Hepatocyte (in vitro differentiated cells): ENCODE results near the gene SND1. TPM values are rescaled to one million over a fixed set of nuclear protein-coding genes. Genes with fewer than 3 reads are reported as not detected.

Experiments used
- DNase-seq: peaks from one replicate; pipeline ENCODE4 v3.0.0-alpha.2; 2016; ENCODE audit warnings: low spot score
- H2AFZ ChIP-seq: fragments of 200-600 bp; sonication (generic); 2 replicates; pipeline ENCODE4 v1.6.0; 2016; ENCODE audit warnings: antibody characterized with exemption, mild to moderate bottlenecking
- H3K27ac ChIP-seq: fragments of 200-600 bp; sonication (generic); 2 replicates; pipeline ENCODE4 v1.5.1; 2016; ENCODE audit warnings: mild to moderate bottlenecking
- H3K27me3 ChIP-seq: fragments of 200-600 bp; sonication (generic); 2 replicates; pipeline ENCODE4 v1.6.1; 2016
- H3K36me3 ChIP-seq: fragments of 200-600 bp; sonication (generic); replicated peaks from 2 replicates; pipeline ENCODE4 v1.5.1; 2016; ENCODE audit warnings: low read depth; ENCODE audit not compliant: insufficient read depth
- H3K4me1 ChIP-seq: fragments of 200-600 bp; sonication (generic); 2 replicates; pipeline ENCODE4 v1.5.1; 2016; ENCODE audit warnings: mild to moderate bottlenecking, moderate library complexity; ENCODE audit not compliant: insufficient read depth
- H3K4me2 ChIP-seq: fragments of 200-600 bp; sonication (generic); 2 replicates; pipeline ENCODE4 v1.6.0; 2016
- H3K4me3 ChIP-seq: fragments of 200-600 bp; sonication (generic); 2 replicates; pipeline ENCODE4 v1.5.1; 2016; ENCODE audit warnings: mild to moderate bottlenecking
- H3K79me2 ChIP-seq: fragments of 200-600 bp; sonication (generic); 2 replicates; pipeline ENCODE4 v1.6.0; 2017; ENCODE audit warnings: mild to moderate bottlenecking
- H3K9me2 ChIP-seq: fragments of 200-600 bp; sonication (generic); replicated peaks from 2 replicates; pipeline ENCODE4 v1.6.0; 2017; ENCODE audit warnings: mild to moderate bottlenecking; ENCODE audit not compliant: insufficient read depth
- H3K9me3 ChIP-seq: fragments of 200-600 bp; sonication (generic); 2 replicates; pipeline ENCODE4 v1.5.1; 2016; ENCODE audit warnings: low read depth, mild to moderate bottlenecking
- H4K20me1 ChIP-seq: fragments of 200-600 bp; sonication (generic); 2 replicates; pipeline ENCODE4 v1.6.0; 2016; ENCODE audit warnings: mild to moderate bottlenecking; ENCODE audit not compliant: insufficient read depth, poor library complexity, severe bottlenecking
- EZH2 ChIP-seq: fragments of 200-600 bp; sonication (generic); IDR thresholded peaks from 2 replicates; pipeline ENCODE4 v1.6.1; 2016; ENCODE audit warnings: antibody characterized with exemption, mild to moderate bottlenecking, borderline replicate concordance
- EZH2phosphoT487 ChIP-seq: fragments of 200-600 bp; sonication (generic); IDR thresholded peaks from one replicate; pipeline ENCODE4 v1.6.1; 2018; ENCODE audit warnings: antibody characterized with exemption, mild to moderate bottlenecking, low read depth, moderate library complexity; ENCODE audit not compliant: unreplicated experiment, severe bottlenecking
- WGBS: methylation state at CpG from one replicate; pipeline ENCODE4 v1.1.6; 2016; ENCODE audit warnings: low lambda C conversion rate; ENCODE audit errors: missing lambda C conversion rate; 5-methylcytosine and 5-hydroxymethylcytosine counted together
- polyA plus RNA-seq: library from polyadenylated mRNA; unstranded; fragments of >200 nt; fragmentation: Nextera tagmentation; extraction: Ambion mirVana; gene quantifications from 2 replicates; pipeline ENCODE4 v1.2.1, GENCODE V29; 2016
- total RNA-seq: library from RNA; depleted of rRNA; stranded (reverse); fragments of >200 nt; gene quantifications from 2 replicates; pipeline ENCODE4 v1.2.3, GENCODE V29; 2014
- TF ChIP-seq, protein P1 (sequence below): fragments of 200-600 bp; sonication (generic); IDR thresholded peaks from 2 replicates; pipeline ENCODE4 v1.5.1; 2016; ENCODE audit warnings: antibody characterized with exemption, mild to moderate bottlenecking; ENCODE audit not compliant: poor library complexity

Gene SND1
- total and polyA plus RNA-seq, 2 experiments from 2014 or later = 141 to 200 TPM

DNA sequence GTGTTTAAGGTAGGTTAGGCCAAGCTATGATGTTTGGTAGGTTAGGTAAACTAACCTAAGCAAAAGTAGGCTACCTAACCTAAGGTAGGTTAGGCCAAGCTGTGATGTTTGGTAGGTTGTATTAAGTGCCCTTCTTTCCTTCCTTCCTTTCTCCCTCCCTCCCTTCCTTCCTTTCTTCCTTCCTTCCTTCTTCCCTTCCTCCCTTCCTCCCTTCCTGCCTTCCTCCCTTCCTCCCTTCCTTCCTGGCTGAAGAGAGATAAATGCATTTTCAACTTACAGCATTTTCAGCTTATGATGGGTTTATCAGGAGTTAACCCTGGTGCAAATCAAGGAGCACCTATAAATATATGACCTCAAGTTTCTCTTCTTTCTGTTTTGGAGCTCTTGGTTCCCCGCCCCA, 56.2 kb downstream of the SND1 start:
- Histone ChIP-seq H4K20me1 (no peaks in the 10 kb centered on the region), H3K4me2 (no peak overlapping the region), H3K4me1 (no peaks in the 10 kb centered on the region), H3K9me2 (no peaks in the 10 kb centered on the region), H3K9me3 (peaks cover 13% of the 10 kb centered on the region), H3K36me3 (peaks cover 3% of the 10 kb centered on the region), H3K27ac (no peak overlapping the region), H3K79me2 (peaks cover 17% of the 10 kb centered on the region), H3K4me3 (no peak overlapping the region), H3K27me3 (no peaks in the 10 kb centered on the region), H2AFZ (no peak overlapping the region)
- WGBS = 95% methylated on average over 1 of the region's 1 CpG
- DNase-seq = no peak
- TF ChIP-seq EZH2 = no peak
- no peak for TF ChIP-seq EZH2phosphoT487
- TF ChIP-seq, protein P1, sequence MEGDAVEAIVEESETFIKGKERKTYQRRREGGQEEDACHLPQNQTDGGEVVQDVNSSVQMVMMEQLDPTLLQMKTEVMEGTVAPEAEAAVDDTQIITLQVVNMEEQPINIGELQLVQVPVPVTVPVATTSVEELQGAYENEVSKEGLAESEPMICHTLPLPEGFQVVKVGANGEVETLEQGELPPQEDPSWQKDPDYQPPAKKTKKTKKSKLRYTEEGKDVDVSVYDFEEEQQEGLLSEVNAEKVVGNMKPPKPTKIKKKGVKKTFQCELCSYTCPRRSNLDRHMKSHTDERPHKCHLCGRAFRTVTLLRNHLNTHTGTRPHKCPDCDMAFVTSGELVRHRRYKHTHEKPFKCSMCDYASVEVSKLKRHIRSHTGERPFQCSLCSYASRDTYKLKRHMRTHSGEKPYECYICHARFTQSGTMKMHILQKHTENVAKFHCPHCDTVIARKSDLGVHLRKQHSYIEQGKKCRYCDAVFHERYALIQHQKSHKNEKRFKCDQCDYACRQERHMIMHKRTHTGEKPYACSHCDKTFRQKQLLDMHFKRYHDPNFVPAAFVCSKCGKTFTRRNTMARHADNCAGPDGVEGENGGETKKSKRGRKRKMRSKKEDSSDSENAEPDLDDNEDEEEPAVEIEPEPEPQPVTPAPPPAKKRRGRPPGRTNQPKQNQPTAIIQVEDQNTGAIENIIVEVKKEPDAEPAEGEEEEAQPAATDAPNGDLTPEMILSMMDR = no peak

DNA sequence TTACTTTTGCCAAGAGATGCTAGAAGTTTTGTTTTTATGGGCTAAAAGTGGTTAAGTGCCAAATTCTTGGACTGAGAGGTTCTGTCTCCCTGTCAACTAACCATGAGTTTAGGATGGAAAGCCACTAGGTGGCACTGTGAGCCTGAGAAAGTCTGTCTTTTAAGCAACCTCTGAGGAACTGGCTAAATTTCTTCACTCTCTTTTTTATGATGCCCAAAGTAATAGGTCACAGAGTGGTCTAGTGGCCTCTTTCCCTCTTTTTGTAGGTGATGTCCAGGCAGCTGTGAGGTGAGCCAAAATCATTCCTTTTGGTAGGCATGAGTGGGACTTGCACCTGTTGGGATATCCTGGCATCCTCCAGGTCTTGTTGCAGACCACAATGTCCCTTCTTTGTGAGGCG, 56.8 kb downstream of the SND1 start:
- 100% methylated on average over 1 of the region's 1 CpG for WGBS
- no peak overlapping the region for H3K4me2 ChIP-seq
- TF ChIP-seq, protein P1 = peak; percentile 81
- TF ChIP-seq EZH2phosphoT487 = no peak
- no peaks in the 10 kb centered on the region for H3K27me3 ChIP-seq
- H3K27ac ChIP-seq = no peak overlapping the region
- peaks cover 13% of the 10 kb centered on the region for H3K9me3 ChIP-seq
- H3K36me3 ChIP-seq = peaks cover 3% of the 10 kb centered on the region
- H2AFZ ChIP-seq = no peak overlapping the region
- no peaks in the 10 kb centered on the region for H4K20me1 ChIP-seq
- peaks cover 16% of the 10 kb centered on the region for H3K79me2 ChIP-seq
- DNase-seq = peak; percentile 86
- no peak overlapping the region for H3K4me3 ChIP-seq
- no peaks in the 10 kb centered on the region for H3K4me1 ChIP-seq
- no peaks in the 10 kb centered on the region for H3K9me2 ChIP-seq

DNA sequence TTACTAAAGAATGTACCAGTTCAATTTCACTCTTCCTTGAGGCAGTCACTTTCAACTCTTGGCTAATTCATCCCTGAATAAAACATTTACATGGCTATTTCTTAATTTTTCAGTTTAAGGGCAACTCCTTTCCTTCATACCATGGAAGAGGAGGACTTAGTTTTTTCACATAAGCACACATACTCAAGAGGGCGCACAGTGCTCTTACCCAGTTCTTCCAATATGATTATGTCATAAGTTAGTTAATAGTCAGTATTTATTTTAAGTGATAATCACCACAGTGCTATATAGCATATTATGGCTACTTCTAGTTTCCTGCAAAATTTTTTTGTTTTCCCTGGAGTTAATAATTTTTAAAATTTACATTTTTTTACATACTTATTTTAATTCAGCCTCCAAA, 58.6 kb downstream of the SND1 start:
- DNase-seq = no peak
- no peaks in the 10 kb centered on the region for H3K27me3 ChIP-seq
- no peak overlapping the region for H3K4me3 ChIP-seq
- H3K4me2 ChIP-seq = no peak overlapping the region
- H2AFZ ChIP-seq = no peak overlapping the region
- TF ChIP-seq EZH2 = no peak
- no peak for TF ChIP-seq EZH2phosphoT487
- H3K9me3 ChIP-seq = peaks cover 13% of the 10 kb centered on the region
- WGBS = 100% methylated on average over 1 of the region's 1 CpG
- H3K36me3 ChIP-seq = no peaks in the 10 kb centered on the region
- no peak overlapping the region for H3K27ac ChIP-seq
- H3K9me2 ChIP-seq = no peaks in the 10 kb centered on the region
- peaks cover 30% of the 10 kb centered on the region for H3K79me2 ChIP-seq
- no peaks in the 10 kb centered on the region for H4K20me1 ChIP-seq
- H3K4me1 ChIP-seq = no peaks in the 10 kb centered on the region

DNA sequence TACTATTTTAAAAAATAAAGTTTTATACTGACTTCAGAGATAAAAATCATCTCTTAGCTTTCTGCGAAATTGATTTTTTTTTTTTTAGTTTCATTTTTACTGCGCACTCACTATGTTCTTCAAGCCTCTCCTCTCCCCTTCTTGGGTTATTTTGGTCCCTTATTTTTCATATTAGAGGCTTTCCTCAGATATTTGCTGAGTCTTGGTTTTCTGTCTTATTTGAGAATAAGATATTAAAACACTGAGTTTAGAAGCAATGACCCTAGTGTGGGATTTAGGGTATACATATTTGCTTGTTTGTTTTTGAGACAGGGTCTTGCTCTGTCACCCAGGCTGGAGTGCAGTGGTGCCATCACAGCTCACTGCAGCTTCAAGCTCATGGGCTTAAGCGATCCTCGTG, 59.9 kb downstream of the SND1 start:
- Histone ChIP-seq H3K27me3 (no peaks in the 10 kb centered on the region), H4K20me1 (no peaks in the 10 kb centered on the region), H2AFZ (no peak overlapping the region), H3K27ac (no peak overlapping the region), H3K9me2 (no peaks in the 10 kb centered on the region), H3K79me2 (peaks cover 40% of the 10 kb centered on the region), H3K9me3 (peaks cover 13% of the 10 kb centered on the region), H3K36me3 (no peaks in the 10 kb centered on the region), H3K4me3 (no peak overlapping the region), H3K4me2 (no peak overlapping the region), H3K4me1 (no peaks in the 10 kb centered on the region)
- no peak for DNase-seq
- TF ChIP-seq, protein P1 = no peak
- no peak for TF ChIP-seq EZH2phosphoT487
- no peak for TF ChIP-seq EZH2
- WGBS = 98% methylated on average over 4 of the region's 4 CpGs
